Measurements from ENCODE around the gene NT5DC4. TPM values are rescaled to one million over a fixed set of nuclear protein-coding genes. Genes with fewer than 3 reads are reported as not detected.

The NT5DC4 gene
- polyA plus RNA-seq, 1 of the 3 experiments (the other 2 are of a cell fraction) = not detected

DNA sequence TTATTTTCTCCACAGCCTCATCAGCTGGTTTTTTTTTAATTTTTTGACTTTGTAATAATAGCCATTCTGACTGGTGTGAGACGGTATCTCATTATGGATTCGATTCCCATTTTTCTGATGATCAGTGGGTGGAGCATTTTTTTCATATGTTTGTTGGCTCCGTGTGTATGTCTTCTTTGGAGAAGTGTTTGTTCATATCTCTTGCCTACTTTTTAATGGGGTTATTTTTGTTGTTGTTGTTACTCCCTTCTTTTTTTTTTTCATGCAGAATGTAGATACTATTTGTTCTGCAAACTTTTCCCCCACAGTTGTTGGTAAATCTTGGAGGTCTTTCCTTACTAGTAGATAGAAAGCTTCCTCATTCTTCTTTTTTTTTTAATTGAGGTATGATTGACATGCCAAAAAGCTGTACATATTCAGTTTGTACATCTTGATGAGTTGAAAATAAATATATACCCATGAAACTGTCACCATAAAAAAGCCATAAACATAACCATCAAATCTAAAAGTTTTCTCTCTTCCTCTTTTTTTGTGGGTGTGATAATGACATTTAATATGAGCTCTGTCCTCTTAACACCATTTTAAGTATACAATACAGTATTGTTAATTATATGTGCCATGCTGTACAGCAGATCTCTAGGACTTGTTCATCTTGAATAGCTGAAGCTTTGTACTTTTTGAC lies 21.8 kb upstream of the NT5DC4 start:
- peaks cover 4% of the 10 kb centered on the region for H3F3A ChIP-seq (replicated peaks; ENCODE audit: insufficient read depth)
- WGBS (ENCODE audit: low lambda C conversion rate) = 80% methylated on average over 3 of the region's 3 CpGs
- no peak overlapping the region for H3K9ac ChIP-seq
- TF ChIP-seq RCOR1 (IDR thresholded peaks at IDR 0.05; ENCODE audit: low read length) (no peak), FOXJ3 (CRISPR knock-in tag; IDR thresholded peaks at IDR 0.05) (no peak), TAF1 (IDR thresholded peaks at IDR 0.05; ENCODE audit: borderline replicate concordance, low read depth, low read length) (no peak), EP300 (IDR thresholded peaks at IDR 0.05; ENCODE audit: borderline replicate concordance in 1 of 2, low read depth in 1 of 2, low read length in 1 of 2) (no peak), JUND (IDR thresholded peaks at IDR 0.05) (no peak), FOXM1 (IDR thresholded peaks at IDR 0.05; ENCODE audit: low read depth) (no peak), TEAD4 (IDR thresholded peaks at IDR 0.05; ENCODE audit: borderline replicate concordance, insufficient read depth) (no peak), GABPA (IDR thresholded peaks at IDR 0.05; ENCODE audit: low read depth) (no peak), EZH2phosphoT487 (IDR thresholded peaks at IDR 0.05; ENCODE audit: borderline replicate concordance, low read depth) (no peak), YY1 (IDR thresholded peaks at IDR 0.05; ENCODE audit: low read depth) (no peak), GATA2 (CRISPR knock-in tag; IDR thresholded peaks at IDR 0.05) (no peak), RAD21 (IDR thresholded peaks at IDR 0.05; ENCODE audit: low read length) (no peak)
- TF ChIP-seq, protein P1, sequence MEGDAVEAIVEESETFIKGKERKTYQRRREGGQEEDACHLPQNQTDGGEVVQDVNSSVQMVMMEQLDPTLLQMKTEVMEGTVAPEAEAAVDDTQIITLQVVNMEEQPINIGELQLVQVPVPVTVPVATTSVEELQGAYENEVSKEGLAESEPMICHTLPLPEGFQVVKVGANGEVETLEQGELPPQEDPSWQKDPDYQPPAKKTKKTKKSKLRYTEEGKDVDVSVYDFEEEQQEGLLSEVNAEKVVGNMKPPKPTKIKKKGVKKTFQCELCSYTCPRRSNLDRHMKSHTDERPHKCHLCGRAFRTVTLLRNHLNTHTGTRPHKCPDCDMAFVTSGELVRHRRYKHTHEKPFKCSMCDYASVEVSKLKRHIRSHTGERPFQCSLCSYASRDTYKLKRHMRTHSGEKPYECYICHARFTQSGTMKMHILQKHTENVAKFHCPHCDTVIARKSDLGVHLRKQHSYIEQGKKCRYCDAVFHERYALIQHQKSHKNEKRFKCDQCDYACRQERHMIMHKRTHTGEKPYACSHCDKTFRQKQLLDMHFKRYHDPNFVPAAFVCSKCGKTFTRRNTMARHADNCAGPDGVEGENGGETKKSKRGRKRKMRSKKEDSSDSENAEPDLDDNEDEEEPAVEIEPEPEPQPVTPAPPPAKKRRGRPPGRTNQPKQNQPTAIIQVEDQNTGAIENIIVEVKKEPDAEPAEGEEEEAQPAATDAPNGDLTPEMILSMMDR (IDR thresholded peaks at IDR 0.05) = no peak
- TF ChIP-seq, protein P2, sequence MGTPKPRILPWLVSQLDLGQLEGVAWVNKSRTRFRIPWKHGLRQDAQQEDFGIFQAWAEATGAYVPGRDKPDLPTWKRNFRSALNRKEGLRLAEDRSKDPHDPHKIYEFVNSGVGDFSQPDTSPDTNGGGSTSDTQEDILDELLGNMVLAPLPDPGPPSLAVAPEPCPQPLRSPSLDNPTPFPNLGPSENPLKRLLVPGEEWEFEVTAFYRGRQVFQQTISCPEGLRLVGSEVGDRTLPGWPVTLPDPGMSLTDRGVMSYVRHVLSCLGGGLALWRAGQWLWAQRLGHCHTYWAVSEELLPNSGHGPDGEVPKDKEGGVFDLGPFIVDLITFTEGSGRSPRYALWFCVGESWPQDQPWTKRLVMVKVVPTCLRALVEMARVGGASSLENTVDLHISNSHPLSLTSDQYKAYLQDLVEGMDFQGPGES (IDR thresholded peaks at IDR 0.05; ENCODE audit: low read depth, low read length) = no peak
- TF ChIP-seq, protein P3, sequence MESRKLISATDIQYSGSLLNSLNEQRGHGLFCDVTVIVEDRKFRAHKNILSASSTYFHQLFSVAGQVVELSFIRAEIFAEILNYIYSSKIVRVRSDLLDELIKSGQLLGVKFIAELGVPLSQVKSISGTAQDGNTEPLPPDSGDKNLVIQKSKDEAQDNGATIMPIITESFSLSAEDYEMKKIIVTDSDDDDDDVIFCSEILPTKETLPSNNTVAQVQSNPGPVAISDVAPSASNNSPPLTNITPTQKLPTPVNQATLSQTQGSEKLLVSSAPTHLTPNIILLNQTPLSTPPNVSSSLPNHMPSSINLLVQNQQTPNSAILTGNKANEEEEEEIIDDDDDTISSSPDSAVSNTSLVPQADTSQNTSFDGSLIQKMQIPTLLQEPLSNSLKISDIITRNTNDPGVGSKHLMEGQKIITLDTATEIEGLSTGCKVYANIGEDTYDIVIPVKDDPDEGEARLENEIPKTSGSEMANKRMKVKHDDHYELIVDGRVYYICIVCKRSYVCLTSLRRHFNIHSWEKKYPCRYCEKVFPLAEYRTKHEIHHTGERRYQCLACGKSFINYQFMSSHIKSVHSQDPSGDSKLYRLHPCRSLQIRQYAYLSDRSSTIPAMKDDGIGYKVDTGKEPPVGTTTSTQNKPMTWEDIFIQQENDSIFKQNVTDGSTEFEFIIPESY (IDR thresholded peaks at IDR 0.05; ENCODE audit: borderline replicate concordance, low read depth) = no peak
- ChIA-PET POLR2A (no interaction called here), CTCF (interaction anchor here (0.6 to 2.2 kb wide), 7 partner anchors 8 to 99 kb away, joined by 3 to 9 read pairs (median 4); no protein-coding TSS in a partner anchor)
- H3K27ac ChIP-seq (ENCODE audit: low read depth in 2 of 2, low read length in 1 of 2) = no peak overlapping the region
- no peak overlapping the region for H3K4me3 ChIP-seq (ENCODE audit: low read depth in 2 of 2, low read length in 1 of 2)
- no peaks in the 10 kb centered on the region for H3K9me3 ChIP-seq
- no peaks in the 10 kb centered on the region for H3K36me3 ChIP-seq (replicated peaks in 1 of 2; ENCODE audit: control insufficient read depth in 1 of 2, insufficient read depth in 2 of 2, low read length in 1 of 2)
- H4K20me1 ChIP-seq (ENCODE audit: insufficient read depth) = no peaks in the 10 kb centered on the region
- no peaks in the 10 kb centered on the region for H3K79me2 ChIP-seq (ENCODE audit: insufficient read depth)
- no peaks in the 10 kb centered on the region for H3K9me2 ChIP-seq
- no peak overlapping the region for H3K4me2 ChIP-seq
- H3K27me3 ChIP-seq (ENCODE audit: insufficient read depth) = no peaks in the 10 kb centered on the region
- no peaks in the 10 kb centered on the region for H3K4me1 ChIP-seq (ENCODE audit: control insufficient read depth in 1 of 2, insufficient read depth in 2 of 2, low read depth in 1 of 2, low read length in 1 of 2)
- DNase-seq = no peak
- H2AFZ ChIP-seq (ENCODE audit: low read depth) = no peak overlapping the region
